ENCODE measurements around the gene AFAP1. TPM values are rescaled to one million over a fixed set of nuclear protein-coding genes. Genes with fewer than 3 reads are reported as not detected.

Gene AFAP1
- total RNA-seq, 1 donor from 2014 or later, result 0.24 TPM

DNA sequence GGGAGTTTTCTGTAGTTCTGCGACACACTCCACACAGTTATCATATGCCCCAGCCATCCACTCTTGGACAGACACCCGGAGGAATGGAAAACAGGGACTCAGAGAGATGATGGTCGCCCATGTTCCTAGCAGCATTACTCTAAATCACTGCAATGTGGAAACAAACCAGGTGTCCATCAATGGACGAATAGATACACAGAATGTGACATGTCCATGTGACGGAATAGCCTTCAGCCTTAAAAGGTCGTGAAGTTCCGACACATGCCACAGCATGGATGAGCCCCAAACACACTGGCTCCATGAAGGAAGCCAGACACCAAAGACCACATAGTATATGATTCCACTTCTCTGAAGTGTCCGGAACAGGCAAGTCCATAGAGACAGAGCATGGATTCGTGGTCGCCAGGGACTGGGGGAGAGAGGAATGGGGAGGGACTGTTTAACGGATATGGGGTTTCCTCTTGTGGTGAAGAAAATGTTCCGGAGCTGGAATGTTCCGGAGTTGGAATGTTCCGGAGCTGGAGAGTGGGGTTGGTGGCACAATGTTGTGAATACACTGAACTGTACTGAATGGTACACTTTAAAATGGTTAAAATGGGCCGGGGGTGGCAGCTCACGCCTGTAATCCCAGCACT lies 28.7 kb upstream of the AFAP1 start:
- Mint-ChIP-seq H3K4me1 (peaks cover 7% of the 10 kb centered on the region), H3K4me3 (no peak overlapping the region), H3K27ac (no peak overlapping the region), H3K27me3 (peaks cover 12% of the 10 kb centered on the region), H3K9me3 (no peaks in the 10 kb centered on the region), H3K36me3 (ENCODE audit: low read depth) (no peaks in the 10 kb centered on the region)
- DNase-seq (no peak), ATAC-seq (ENCODE audit: low read depth) (no peak)
- intact Hi-C loops (cut with micrococcal nuclease), result no loop called here
- POLR2A ChIA-PET, result no interaction called here
- TF ChIP-seq, protein P1, sequence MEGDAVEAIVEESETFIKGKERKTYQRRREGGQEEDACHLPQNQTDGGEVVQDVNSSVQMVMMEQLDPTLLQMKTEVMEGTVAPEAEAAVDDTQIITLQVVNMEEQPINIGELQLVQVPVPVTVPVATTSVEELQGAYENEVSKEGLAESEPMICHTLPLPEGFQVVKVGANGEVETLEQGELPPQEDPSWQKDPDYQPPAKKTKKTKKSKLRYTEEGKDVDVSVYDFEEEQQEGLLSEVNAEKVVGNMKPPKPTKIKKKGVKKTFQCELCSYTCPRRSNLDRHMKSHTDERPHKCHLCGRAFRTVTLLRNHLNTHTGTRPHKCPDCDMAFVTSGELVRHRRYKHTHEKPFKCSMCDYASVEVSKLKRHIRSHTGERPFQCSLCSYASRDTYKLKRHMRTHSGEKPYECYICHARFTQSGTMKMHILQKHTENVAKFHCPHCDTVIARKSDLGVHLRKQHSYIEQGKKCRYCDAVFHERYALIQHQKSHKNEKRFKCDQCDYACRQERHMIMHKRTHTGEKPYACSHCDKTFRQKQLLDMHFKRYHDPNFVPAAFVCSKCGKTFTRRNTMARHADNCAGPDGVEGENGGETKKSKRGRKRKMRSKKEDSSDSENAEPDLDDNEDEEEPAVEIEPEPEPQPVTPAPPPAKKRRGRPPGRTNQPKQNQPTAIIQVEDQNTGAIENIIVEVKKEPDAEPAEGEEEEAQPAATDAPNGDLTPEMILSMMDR (IDR thresholded peaks at IDR 0.05), result no peak
- CTCF ChIA-PET, result no interaction called here

DNA sequence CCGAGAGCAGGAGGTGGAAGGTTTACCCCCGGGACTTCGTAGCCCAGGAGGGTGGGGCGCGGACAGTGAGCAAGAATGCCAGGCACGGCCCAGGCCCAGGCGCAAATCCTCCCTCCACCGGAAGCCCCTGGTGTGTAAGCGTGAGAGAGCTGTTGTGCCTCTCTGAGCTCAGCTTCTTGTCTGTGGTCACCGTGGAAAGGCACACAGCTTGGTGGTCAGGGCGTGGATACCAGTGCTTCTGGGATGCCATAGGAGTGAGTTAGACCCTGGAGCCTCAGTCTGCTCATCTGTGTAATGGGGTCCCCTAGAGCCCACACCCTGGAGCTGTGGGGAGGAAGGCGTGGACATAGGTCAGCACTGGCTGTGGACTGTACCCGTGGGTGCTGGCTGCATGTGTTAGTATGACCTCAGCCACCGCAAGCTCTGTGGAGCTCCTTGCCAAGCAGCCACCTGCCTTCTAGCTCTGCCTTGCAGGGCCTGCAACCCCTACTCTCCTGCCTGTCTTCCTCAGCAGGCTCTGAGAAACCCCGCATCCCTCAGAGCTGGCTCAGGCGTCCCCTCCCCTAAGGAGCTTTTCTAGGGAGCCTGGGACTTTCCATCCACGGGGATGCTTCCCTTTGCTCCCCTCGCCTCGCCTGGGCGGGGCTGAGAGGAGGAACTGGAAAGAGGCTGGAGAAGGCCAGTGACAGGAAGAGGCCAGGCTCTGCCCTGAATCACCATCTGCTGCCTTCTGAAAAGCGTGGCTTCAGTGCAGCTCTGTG lies 28.0 kb upstream of the AFAP1 start:
- ATAC-seq (ENCODE audit: low read depth), result no peak
- Mint-ChIP-seq H3K27me3 (peaks cover 12% of the 10 kb centered on the region), H3K36me3 (ENCODE audit: low read depth) (no peaks in the 10 kb centered on the region), H3K9me3 (no peaks in the 10 kb centered on the region), H3K4me3 (no peak overlapping the region), H3K4me1 (peaks cover 7% of the 10 kb centered on the region), H3K27ac (no peak overlapping the region)
- POLR2A ChIA-PET, result no interaction called here
- CTCF ChIA-PET, result no interaction called here
- intact Hi-C loops (cut with micrococcal nuclease), result no loop called here
- TF ChIP-seq, protein P1 (IDR thresholded peaks at IDR 0.05), result no peak
- DNase-seq, result no peak

GRCh38 chr4:7967063-7967440 lies 27.4 kb upstream of the AFAP1 start:
- ATAC-seq (ENCODE audit: low read depth) (no peak), DNase-seq (no peak)
- ChIA-PET POLR2A (no interaction called here), CTCF (no interaction called here)
- Mint-ChIP-seq H3K9me3 (no peaks in the 10 kb centered on the region), H3K27ac (no peak overlapping the region), H3K36me3 (ENCODE audit: low read depth) (no peaks in the 10 kb centered on the region), H3K4me3 (no peak overlapping the region), H3K4me1 (peaks cover 7% of the 10 kb centered on the region), H3K27me3 (peaks cover 12% of the 10 kb centered on the region)
- TF ChIP-seq, protein P1 (IDR thresholded peaks at IDR 0.05), result no peak
- intact Hi-C loops (cut with micrococcal nuclease), result no loop called here

GRCh38 chr4:7966281-7967062 lies 26.8 kb upstream of the AFAP1 start:
- no peaks in the 10 kb centered on the region for H3K36me3 Mint-ChIP-seq (ENCODE audit: low read depth)
- no peak overlapping the region for H3K27ac Mint-ChIP-seq
- TF ChIP-seq, protein P1 (IDR thresholded peaks at IDR 0.05), result no peak
- POLR2A ChIA-PET, result no interaction called here
- no peaks in the 10 kb centered on the region for H3K9me3 Mint-ChIP-seq
- intact Hi-C loops (cut with micrococcal nuclease), result no loop called here
- no peak overlapping the region for H3K4me3 Mint-ChIP-seq
- H3K27me3 Mint-ChIP-seq, result peaks cover 12% of the 10 kb centered on the region
- peaks cover 7% of the 10 kb centered on the region for H3K4me1 Mint-ChIP-seq
- no peak for DNase-seq
- no peak for ATAC-seq (ENCODE audit: low read depth)
- CTCF ChIA-PET, result no interaction called here
